HL-60 (cell line): ENCODE measurements around the gene IDH3G.

Experiments
- DNase-seq, 2 experiments: peaks; one replicate each; pipeline ENCODE4 v3.0.0-alpha.2; 2010 to 2020; ENCODE audit warnings: low read depth in 1 of 2, low spot score in 1 of 2
- H3K27ac ChIP-seq: fragments of 250-450 bp; sonication (Bioruptor Pico); replicated peaks from 2 replicates; pipeline ENCODE4 v1.5.1; 2020; ENCODE audit warnings: mild to moderate bottlenecking, moderate library complexity
- H3K27me3 ChIP-seq: fragments of 250-450 bp; sonication (Bioruptor Pico); 2 replicates; pipeline ENCODE4 v1.5.1; 2021; ENCODE audit warnings: mild to moderate bottlenecking, moderate library complexity; ENCODE audit not compliant: insufficient read depth, poor library complexity, severe bottlenecking
- H3K4me3 ChIP-seq: replicated peaks from 2 replicates; pipeline ENCODE4 v1.5.1; 2011; ENCODE audit warnings: mild to moderate bottlenecking, control low read depth, low read length; ENCODE audit not compliant: insufficient read depth
- CTCF ChIP-seq: IDR thresholded peaks from one replicate; pipeline ENCODE4 v1.5.1; 2011; ENCODE audit warnings: low read length, control low read depth, inconsistent platforms; ENCODE audit not compliant: insufficient read depth
- GABPA ChIP-seq: IDR thresholded peaks from 2 replicates; pipeline ENCODE4 v1.6.1; 2012; ENCODE audit warnings: low read depth
- POLR2AphosphoS5 ChIP-seq: IDR thresholded peaks from 2 replicates; pipeline ENCODE4 v1.6.1; 2012; ENCODE audit warnings: low read depth
- SPI1 ChIP-seq: IDR thresholded peaks from 2 replicates; pipeline ENCODE4 v1.6.1; 2012; ENCODE audit warnings: low read depth, mild to moderate bottlenecking, borderline replicate concordance
- TF ChIP-seq, protein P1 (sequence below): IDR thresholded peaks from 2 replicates; pipeline ENCODE4 v1.6.1; 2012; ENCODE audit warnings: low read depth; ENCODE audit not compliant: insufficient replicate concordance

Gene IDH3G

DNA sequence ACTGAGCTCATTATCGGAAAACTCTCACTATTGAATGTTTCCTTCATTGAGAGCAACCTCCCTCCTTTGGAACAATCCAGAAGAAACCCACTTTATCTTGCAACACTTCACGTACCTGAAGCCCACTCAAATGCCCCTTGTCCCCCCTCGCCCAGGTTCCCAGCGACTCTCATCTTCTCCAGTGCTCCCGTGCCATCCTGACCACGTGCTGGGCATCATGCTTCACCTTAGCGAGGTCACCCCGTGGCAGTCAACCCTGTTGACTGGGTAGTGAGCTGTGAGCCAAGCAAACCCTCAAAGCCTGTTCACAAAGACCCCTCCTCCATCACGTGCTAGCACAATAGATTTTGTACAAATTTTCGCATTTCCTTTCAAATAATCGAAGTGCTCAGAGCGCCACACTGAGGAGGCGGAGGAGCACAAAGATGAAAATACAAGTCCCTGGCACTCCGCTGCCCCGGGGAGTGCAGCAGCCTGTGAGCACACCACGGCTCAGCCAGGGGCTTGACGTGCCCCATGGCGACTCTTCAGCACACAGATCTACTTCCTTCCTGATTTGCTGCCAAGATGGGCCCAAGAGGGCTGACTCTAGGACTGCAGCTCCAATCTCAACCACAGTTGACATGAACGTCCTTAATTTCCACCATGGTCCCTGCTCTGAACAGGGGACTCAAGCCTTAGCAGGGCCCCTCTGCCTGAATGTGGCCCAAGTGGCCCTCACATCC lies 20.6 kb upstream of the IDH3G start:
- no peak overlapping the region for H3K4me3 ChIP-seq
- H3K27me3 ChIP-seq: peaks cover 13% of the 10 kb centered on the region
- DNase-seq: peak in 1 of 2 experiments; percentile 11
- no peak for TF ChIP-seq CTCF
- TF ChIP-seq GABPA: no peak
- no peak for TF ChIP-seq SPI1
- TF ChIP-seq, protein P1, sequence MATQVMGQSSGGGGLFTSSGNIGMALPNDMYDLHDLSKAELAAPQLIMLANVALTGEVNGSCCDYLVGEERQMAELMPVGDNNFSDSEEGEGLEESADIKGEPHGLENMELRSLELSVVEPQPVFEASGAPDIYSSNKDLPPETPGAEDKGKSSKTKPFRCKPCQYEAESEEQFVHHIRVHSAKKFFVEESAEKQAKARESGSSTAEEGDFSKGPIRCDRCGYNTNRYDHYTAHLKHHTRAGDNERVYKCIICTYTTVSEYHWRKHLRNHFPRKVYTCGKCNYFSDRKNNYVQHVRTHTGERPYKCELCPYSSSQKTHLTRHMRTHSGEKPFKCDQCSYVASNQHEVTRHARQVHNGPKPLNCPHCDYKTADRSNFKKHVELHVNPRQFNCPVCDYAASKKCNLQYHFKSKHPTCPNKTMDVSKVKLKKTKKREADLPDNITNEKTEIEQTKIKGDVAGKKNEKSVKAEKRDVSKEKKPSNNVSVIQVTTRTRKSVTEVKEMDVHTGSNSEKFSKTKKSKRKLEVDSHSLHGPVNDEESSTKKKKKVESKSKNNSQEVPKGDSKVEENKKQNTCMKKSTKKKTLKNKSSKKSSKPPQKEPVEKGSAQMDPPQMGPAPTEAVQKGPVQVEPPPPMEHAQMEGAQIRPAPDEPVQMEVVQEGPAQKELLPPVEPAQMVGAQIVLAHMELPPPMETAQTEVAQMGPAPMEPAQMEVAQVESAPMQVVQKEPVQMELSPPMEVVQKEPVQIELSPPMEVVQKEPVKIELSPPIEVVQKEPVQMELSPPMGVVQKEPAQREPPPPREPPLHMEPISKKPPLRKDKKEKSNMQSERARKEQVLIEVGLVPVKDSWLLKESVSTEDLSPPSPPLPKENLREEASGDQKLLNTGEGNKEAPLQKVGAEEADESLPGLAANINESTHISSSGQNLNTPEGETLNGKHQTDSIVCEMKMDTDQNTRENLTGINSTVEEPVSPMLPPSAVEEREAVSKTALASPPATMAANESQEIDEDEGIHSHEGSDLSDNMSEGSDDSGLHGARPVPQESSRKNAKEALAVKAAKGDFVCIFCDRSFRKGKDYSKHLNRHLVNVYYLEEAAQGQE: no peak
- no peak overlapping the region for H3K27ac ChIP-seq

DNA sequence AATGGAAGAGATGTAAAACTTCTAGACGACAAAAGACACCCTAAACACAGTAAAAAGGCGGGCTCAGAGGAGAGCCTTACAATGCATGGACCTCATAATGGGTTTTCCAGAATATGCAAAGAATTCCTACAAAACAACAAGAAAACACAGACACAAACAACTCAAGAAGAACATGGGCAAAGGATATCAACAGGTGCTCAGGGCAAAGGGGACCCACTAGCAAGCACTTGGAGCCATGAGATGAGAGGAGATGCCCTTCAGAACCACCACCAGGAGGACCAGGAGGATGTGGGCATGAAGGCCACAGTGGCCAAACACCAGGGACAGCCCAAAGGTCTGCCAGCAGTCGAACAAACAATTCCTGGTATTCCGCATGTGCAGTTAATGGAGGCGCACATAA lies 19.0 kb upstream of the IDH3G start:
- TF ChIP-seq CTCF (no peak), POLR2AphosphoS5 (no peak), SPI1 (no peak), GABPA (no peak)
- TF ChIP-seq, protein P1: no peak
- no peak for DNase-seq
- H3K4me3 ChIP-seq: no peak overlapping the region
- H3K27ac ChIP-seq: no peak overlapping the region
- peaks cover 3% of the 10 kb centered on the region for H3K27me3 ChIP-seq

DNA sequence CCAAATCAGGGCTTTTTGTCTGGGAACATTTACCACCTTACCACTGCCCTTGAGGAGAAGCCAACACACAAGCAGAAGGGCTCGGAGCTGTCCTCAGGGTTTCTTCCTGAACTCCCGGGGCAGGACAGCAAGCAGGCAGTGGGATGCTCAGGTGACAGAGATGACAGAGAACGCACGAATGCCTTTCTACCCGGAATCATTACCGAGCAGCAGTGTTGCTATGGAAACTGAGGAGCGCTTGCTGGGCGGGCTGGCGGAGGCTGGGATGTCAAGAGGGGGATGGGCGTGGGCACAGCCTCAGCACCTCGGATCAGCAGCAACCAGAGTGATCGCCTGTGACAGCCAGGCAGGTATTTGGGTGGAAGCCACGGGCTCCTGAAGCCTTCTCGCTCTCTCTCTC lies 18.0 kb upstream of the IDH3G start:
- no peaks in the 10 kb centered on the region for H3K27me3 ChIP-seq

More for the DNA sequence above, 18.0 kb upstream of the IDH3G start:
- H3K4me3 ChIP-seq: no peak overlapping the region
- TF ChIP-seq, protein P1: no peak
- no peak for TF ChIP-seq POLR2AphosphoS5
- no peak for TF ChIP-seq CTCF
- no peak for TF ChIP-seq SPI1
- no peak for TF ChIP-seq GABPA
- DNase-seq: no peak
- no peak overlapping the region for H3K27ac ChIP-seq
